OCI-LY7 (cell line): ENCODE measurements around the gene RBBP5. TPM values are rescaled to one million over a fixed set of nuclear protein-coding genes. Genes with fewer than 3 reads are reported as not detected.

Experiments used
- BruUV-seq: library from RNA; stranded (reverse); fragments of 400-500 nt; replicated peaks from 2 replicates; lab custom pipeline; 2021; lab: Mats Ljungman, UMichigan
- CTCF ChIA-PET: fragments of 300-600 bp; sonication (Branson Sonifier 250); formaldehyde crosslinking; loops from one replicate; lab custom pipeline; 2022; ENCODE audit warnings: antibody characterized with exemption; ENCODE audit not compliant: unreplicated experiment; lab: Charles Lee
- POLR2A ChIA-PET: fragments of 300-600 bp; sonication (Branson Sonifier 250); formaldehyde crosslinking; loops from one replicate; lab custom pipeline; 2022; ENCODE audit warnings: antibody characterized with exemption; lab: Charles Lee
- DNase-seq: peaks from one replicate; pipeline ENCODE4 v3.0.0-alpha.2; 2015; ENCODE audit warnings: low spot score
- H2AFZ ChIP-seq: fragments of 200-600 bp; sonication (generic), shearing (Covaris generic); 2 replicates; pipeline ENCODE4 v1.6.1; 2014; ENCODE audit warnings: mild to moderate bottlenecking, antibody characterized with exemption, low read length, moderate library complexity
- H3K27ac ChIP-seq: fragments of 200-600 bp; sonication (generic); 2 replicates; pipeline ENCODE4 v1.5.1; 2014; ENCODE audit warnings: mixed run types, low read depth, mild to moderate bottlenecking, moderate library complexity, low read length, inconsistent platforms; ENCODE audit not compliant: poor library complexity, severe bottlenecking
- H3K36me3 ChIP-seq: fragments of 200-600 bp; sonication (generic); 2 replicates; pipeline ENCODE4 v1.6.1; 2014; ENCODE audit warnings: mild to moderate bottlenecking, antibody characterized with exemption, low read length, moderate library complexity, mixed read lengths; ENCODE audit not compliant: insufficient read depth
- H3K4me1 ChIP-seq: fragments of 200-600 bp; sonication (generic); 2 replicates; pipeline ENCODE4 v1.5.1; 2014; ENCODE audit warnings: mild to moderate bottlenecking, low read length; ENCODE audit not compliant: insufficient read depth, poor library complexity, severe bottlenecking
- H3K4me2 ChIP-seq: fragments of 200-600 bp; sonication (generic); 2 replicates; pipeline ENCODE4 v1.6.1; 2014; ENCODE audit warnings: mild to moderate bottlenecking, low read length
- H3K4me3 ChIP-seq: fragments of 200-600 bp; sonication (generic); 2 replicates; pipeline ENCODE4 v1.5.1; 2014; ENCODE audit warnings: mild to moderate bottlenecking, low read depth, low read length; ENCODE audit not compliant: poor library complexity, severe bottlenecking
- H3K79me2 ChIP-seq: fragments of 200-600 bp; sonication (generic); 2 replicates; pipeline ENCODE4 v1.6.1; 2016; ENCODE audit warnings: low read depth, mild to moderate bottlenecking, low read length, moderate library complexity, mixed read lengths; ENCODE audit not compliant: insufficient read depth
- H3K9me2 ChIP-seq: fragments of 200-600 bp; sonication (generic); 2 replicates; pipeline ENCODE4 v1.6.1; 2016; ENCODE audit warnings: mild to moderate bottlenecking, low read length, mixed read lengths; ENCODE audit not compliant: insufficient read depth
- H3K9me3 ChIP-seq: fragments of 200-600 bp; sonication (generic); 2 replicates; pipeline ENCODE4 v1.6.1; 2014; ENCODE audit warnings: mild to moderate bottlenecking, mixed run types, low read length, mixed read lengths
- H4K20me1 ChIP-seq: fragments of 200-600 bp; sonication (generic); 2 replicates; pipeline ENCODE4 v1.6.1; 2014; ENCODE audit warnings: mild to moderate bottlenecking, antibody characterized with exemption, low read length, moderate library complexity, mixed read lengths; ENCODE audit not compliant: insufficient read depth
- CTCF ChIP-seq: fragments of 200-600 bp; sonication (generic); conservative IDR thresholded peaks from 2 replicates; pipeline ENCODE4 v1.5.1; 2014; ENCODE audit warnings: mild to moderate bottlenecking, antibody characterized with exemption, low read length, moderate library complexity, mixed read lengths
- EZH2phosphoT487 ChIP-seq: fragments of 200-600 bp; sonication (generic); IDR thresholded peaks from 2 replicates; pipeline ENCODE4 v1.6.1; 2018; ENCODE audit warnings: low read depth, borderline replicate concordance, mild to moderate bottlenecking, mixed run types, antibody characterized with exemption, low read length, moderate library complexity, mixed read lengths
- intact Hi-C: fragments of 100-400 bp; cut with micrococcal nuclease; formaldehyde crosslinking; loops from one replicate; pipeline ENCODE4 v1.10.0; 2022; ENCODE audit not compliant: unreplicated experiment
- total RNA-seq, 2 experiments: library from RNA; depleted of rRNA in 1 of 2; stranded (reverse); fragments of >200 nt in 1 of 2; shearing (Covaris generic) in 1 of 2; gene quantifications; 2 replicates each; pipeline ENCODE4 v1.2.3, GENCODE V29; 2014 to 2022

RBBP5 gene
- total RNA-seq, 2 experiments from 2014 or later = 11.9 to 17.4 TPM

GRCh38 chr1:205041001-205041715, 80.6 kb downstream of the RBBP5 start:
- no TSS peak for BruUV-seq
- no peaks in the 10 kb centered on the region for H3K79me2 ChIP-seq
- ChIA-PET POLR2A (interaction anchor here (0.6 kb wide), 1 partner anchor 155 kb away, joined by 3 read pairs; no protein-coding TSS in a partner anchor), CTCF (no interaction called here)
- H3K4me2 ChIP-seq = no peak overlapping the region
- H3K9me2 ChIP-seq = no peaks in the 10 kb centered on the region
- H3K4me1 ChIP-seq = no peaks in the 10 kb centered on the region
- intact Hi-C loops = no loop called here
- H4K20me1 ChIP-seq = no peaks in the 10 kb centered on the region
- H3K9me3 ChIP-seq = no peaks in the 10 kb centered on the region
- DNase-seq = no peak
- no peak overlapping the region for H3K4me3 ChIP-seq
- H3K36me3 ChIP-seq = no peaks in the 10 kb centered on the region
- H3K27ac ChIP-seq = no peak overlapping the region
- no peak for TF ChIP-seq EZH2phosphoT487
- TF ChIP-seq CTCF = no peak
- no peak overlapping the region for H2AFZ ChIP-seq

- ChIA-PET POLR2A (interaction anchor here (0.6 to 0.7 kb wide), 2 partner anchors 50 to 1459 kb away, joined by 3 to 4 read pairs; no protein-coding TSS in a partner anchor), CTCF (no interaction called here)
- Histone ChIP-seq H3K27ac (no peak overlapping the region), H4K20me1 (no peaks in the 10 kb centered on the region), H3K4me2 (no peak overlapping the region), H2AFZ (no peak overlapping the region), H3K4me3 (no peak overlapping the region), H3K9me3 (no peaks in the 10 kb centered on the region), H3K79me2 (no peaks in the 10 kb centered on the region), H3K4me1 (no peaks in the 10 kb centered on the region), H3K9me2 (no peaks in the 10 kb centered on the region), H3K36me3 (no peaks in the 10 kb centered on the region)
- intact Hi-C loops = no loop called here
- BruUV-seq = no TSS peak
- TF ChIP-seq EZH2phosphoT487 (no peak), CTCF (no peak)
- no peak for DNase-seq
Observed at GRCh38 chr1:205038132-205038786, 83.5 kb downstream of the RBBP5 start.

GRCh38 chr1:205037539-205037938, 84.2 kb downstream of the RBBP5 start:
- no peak for DNase-seq
- Histone ChIP-seq H3K4me3 (no peak overlapping the region), H4K20me1 (no peaks in the 10 kb centered on the region), H3K27ac (no peak overlapping the region), H3K9me2 (no peaks in the 10 kb centered on the region), H3K36me3 (no peaks in the 10 kb centered on the region), H3K4me1 (no peaks in the 10 kb centered on the region), H3K79me2 (no peaks in the 10 kb centered on the region), H3K4me2 (no peak overlapping the region), H2AFZ (no peak overlapping the region), H3K9me3 (no peaks in the 10 kb centered on the region)
- POLR2A ChIA-PET = no interaction called here
- no TSS peak for BruUV-seq
- CTCF ChIA-PET = no interaction called here
- intact Hi-C loops = no loop called here
- TF ChIP-seq EZH2phosphoT487 (no peak), CTCF (no peak)
